Measurements from ENCODE around the gene CDC16. TPM values are rescaled to one million over a fixed set of nuclear protein-coding genes. Genes with fewer than 3 reads are reported as not detected.
A peak's percentile ranks its signal among the peaks of the same experiment; 100 is the strongest.

The CDC16 gene
- total and polyA plus RNA-seq, 9 of the 15 experiments (the other 6 are each of a cell fraction or from before 2014, with no cell fraction given), result 23.2 to 102 (median 51.6) TPM

DNA sequence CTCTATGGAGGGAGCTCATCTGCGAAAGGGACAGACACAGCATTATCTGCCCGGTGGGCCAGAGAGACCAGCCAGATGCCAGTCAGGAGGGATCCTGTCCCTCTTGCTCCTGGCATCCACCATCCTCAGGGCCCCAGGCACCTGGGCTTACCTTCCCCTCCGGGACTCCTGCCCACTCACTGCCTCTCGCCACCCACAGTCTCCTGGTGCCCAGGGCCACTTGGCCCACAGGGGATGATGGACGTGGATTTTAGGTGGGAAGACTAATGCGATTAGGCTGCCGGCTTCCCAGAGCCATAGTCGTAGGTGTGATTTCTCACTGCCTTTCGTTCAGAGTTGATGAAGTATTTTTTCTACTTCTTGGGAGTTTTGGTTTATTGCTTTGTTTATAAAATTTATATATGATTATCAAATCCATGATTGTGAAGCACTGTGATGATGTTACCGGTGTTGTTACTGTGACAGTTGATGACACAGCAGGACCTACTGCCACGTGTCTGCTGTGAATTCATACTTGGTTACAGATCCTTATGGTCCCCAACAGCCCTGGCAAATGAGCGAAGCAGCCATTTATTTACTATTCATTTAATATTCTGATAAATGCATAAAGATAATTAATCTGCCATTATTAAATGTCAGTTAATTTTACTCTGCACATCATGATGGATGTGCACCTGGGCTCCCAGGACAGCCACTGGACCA, 65.1 kb downstream of the CDC16 start:
- intact Hi-C loops (cut with micrococcal nuclease), result no loop called here
- no TSS peak for BruUV-seq (replicated peaks)
- WGBS (ENCODE audit: insufficient coverage, low coverage, missing lambda C conversion rate), result 92% methylated on average over 10 of the region's 12 CpGs
- in situ Hi-C loops (cut with MboI), result no loop called here
- Histone ChIP-seq H3K4me3 (no peak overlapping the region), H4K20me1 (replicated peaks; ENCODE audit: control insufficient read depth, insufficient read depth, low read length) (no peaks in the 10 kb centered on the region), H3K9ac (ENCODE audit: insufficient read depth in 1 of 2, low read depth in 2 of 2, low read length in 2 of 2) (peak overlapping the region in 1 of 2 experiments; percentile 67; a peak in 2 of 4 replicates), H3K9me3 (replicated peaks; ENCODE audit: control insufficient read depth, insufficient read depth, low read depth, low read length) (no peaks in the 10 kb centered on the region), H3K36me3 (ENCODE audit: control insufficient read depth, insufficient read depth, low read length) (peaks cover 74% of the 10 kb centered on the region; the same call in 2 of the 3 replicates), H3K4me1 (replicated peaks in 1 of 2; ENCODE audit: control insufficient read depth in 2 of 2, insufficient read depth in 2 of 2, low read length in 2 of 2) (peaks cover 0 to 4% of the 10 kb centered on the region in 2 experiments; a peak in 2 of 5 replicates), H3K27me3 (ENCODE audit: control insufficient read depth in 2 of 2, insufficient read depth in 2 of 2, low read length in 2 of 2) (no peaks in the 10 kb centered on the region), H3K79me2 (ENCODE audit: control insufficient read depth, insufficient read depth, low read length) (no peaks in the 10 kb centered on the region; the same call in 2 of the 3 replicates), H2AFZ (ENCODE audit: low read depth, low read length) (no peak overlapping the region), H3K4me2 (ENCODE audit: insufficient read depth, low read length) (no peak overlapping the region), H3K9me1 (ENCODE audit: control insufficient read depth, insufficient read depth, low read length) (no peaks in the 10 kb centered on the region), H3K27ac (ENCODE audit: extremely low read depth, low read depth, low read length) (no peak overlapping the region)
- ChIA-PET POLR2A (no interaction called here), CTCF (ENCODE audit: low intra/inter-chr PET ratio) (no interaction called here)
- TF ChIP-seq PML (IDR thresholded peaks at IDR 0.05; ENCODE audit: low read length), result no peak
- TF ChIP-seq, protein P1, sequence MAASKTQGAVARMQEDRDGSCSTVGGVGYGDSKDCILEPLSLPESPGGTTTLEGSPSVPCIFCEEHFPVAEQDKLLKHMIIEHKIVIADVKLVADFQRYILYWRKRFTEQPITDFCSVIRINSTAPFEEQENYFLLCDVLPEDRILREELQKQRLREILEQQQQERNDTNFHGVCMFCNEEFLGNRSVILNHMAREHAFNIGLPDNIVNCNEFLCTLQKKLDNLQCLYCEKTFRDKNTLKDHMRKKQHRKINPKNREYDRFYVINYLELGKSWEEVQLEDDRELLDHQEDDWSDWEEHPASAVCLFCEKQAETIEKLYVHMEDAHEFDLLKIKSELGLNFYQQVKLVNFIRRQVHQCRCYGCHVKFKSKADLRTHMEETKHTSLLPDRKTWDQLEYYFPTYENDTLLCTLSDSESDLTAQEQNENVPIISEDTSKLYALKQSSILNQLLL (CRISPR knock-in tag; IDR thresholded peaks at IDR 0.05; ENCODE audit: borderline replicate concordance), result no peak
- no peak for FAIRE-seq
- DNase-seq (ENCODE audit: extremely low read depth in 1 of 4, low spot score in 3 of 4), result no peak
- no peak for ATAC-seq
